ENCODE results near the gene PATJ. TPM values are rescaled to one million over a fixed set of nuclear protein-coding genes. Genes with fewer than 3 reads are reported as not detected.
"Not testable (repeated sequence)": the region's sequence is repeated elsewhere in the genome, so short reads cannot be mapped to it uniquely, and the experiment has no call there.

The PATJ gene
- total RNA-seq, 1 donor from 2014 or later: 126 TPM

DNA sequence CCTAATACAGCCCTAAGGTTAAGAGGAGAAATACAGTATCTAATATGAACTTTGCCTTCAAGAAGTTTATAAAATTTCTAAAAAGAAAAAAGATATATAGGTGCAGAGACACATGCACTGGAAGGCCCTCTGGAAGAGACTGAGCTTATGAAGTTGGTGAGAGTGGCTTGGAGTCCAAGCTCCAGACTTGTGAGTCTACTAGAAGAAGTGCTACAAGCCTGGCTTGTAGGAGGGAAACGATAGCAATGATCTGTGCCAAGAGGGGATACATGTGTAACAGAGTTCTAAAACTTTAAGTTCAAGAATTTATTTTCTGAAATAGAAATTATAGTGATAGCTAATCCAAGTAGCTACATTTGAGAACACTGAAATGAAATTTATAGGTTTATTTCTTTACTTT is 213.0 kb downstream of the PATJ start:
- DNase-seq (ENCODE audit: low spot score, unreplicated experiment): no peak
- TF ChIP-seq, protein P1, sequence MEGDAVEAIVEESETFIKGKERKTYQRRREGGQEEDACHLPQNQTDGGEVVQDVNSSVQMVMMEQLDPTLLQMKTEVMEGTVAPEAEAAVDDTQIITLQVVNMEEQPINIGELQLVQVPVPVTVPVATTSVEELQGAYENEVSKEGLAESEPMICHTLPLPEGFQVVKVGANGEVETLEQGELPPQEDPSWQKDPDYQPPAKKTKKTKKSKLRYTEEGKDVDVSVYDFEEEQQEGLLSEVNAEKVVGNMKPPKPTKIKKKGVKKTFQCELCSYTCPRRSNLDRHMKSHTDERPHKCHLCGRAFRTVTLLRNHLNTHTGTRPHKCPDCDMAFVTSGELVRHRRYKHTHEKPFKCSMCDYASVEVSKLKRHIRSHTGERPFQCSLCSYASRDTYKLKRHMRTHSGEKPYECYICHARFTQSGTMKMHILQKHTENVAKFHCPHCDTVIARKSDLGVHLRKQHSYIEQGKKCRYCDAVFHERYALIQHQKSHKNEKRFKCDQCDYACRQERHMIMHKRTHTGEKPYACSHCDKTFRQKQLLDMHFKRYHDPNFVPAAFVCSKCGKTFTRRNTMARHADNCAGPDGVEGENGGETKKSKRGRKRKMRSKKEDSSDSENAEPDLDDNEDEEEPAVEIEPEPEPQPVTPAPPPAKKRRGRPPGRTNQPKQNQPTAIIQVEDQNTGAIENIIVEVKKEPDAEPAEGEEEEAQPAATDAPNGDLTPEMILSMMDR (IDR thresholded peaks at IDR 0.05; ENCODE audit: unreplicated experiment): no peak
- Mint-ChIP-seq H3K9me3 (ENCODE audit: low read depth) (no peaks in the 10 kb centered on the region), H3K36me3 (ENCODE audit: insufficient read depth) (peaks cover 8% of the 10 kb centered on the region), H3K4me1 (ENCODE audit: low read depth) (peaks cover 12% of the 10 kb centered on the region), H3K27me3 (no peaks in the 10 kb centered on the region), H3K4me3 (ENCODE audit: low read depth) (no peak overlapping the region), H3K27ac (no peak overlapping the region)

DNA sequence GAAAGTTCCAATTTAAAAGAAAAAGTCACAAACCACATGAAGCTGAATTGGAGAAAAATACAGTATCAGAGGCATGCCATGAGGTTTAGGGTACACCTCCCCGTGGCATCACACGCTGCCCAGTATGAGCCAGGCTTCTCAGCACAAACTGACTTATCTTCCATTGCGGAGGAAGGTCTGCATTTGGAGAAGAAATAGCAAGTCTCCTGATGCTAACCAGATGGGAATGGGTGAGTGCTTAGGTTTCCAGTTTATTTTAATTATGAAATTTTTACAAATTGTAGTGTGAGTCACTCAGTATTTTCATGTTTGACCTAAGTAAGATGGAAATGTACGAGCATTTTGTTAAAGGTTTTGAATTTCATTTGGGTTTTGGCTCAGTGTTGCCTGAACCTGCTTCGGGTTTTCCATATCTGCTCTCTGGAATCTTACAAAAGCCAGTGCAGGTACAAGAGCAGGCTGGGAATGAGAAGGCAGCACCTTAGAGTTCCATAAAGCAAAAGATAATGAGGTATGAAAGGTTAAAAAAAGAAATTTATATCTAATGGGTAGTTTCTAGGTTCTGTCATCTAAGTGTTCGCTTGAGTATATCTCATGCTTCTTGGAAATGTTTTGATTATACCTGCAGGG is 213.9 kb downstream of the PATJ start:
- no peaks in the 10 kb centered on the region for H3K9me3 Mint-ChIP-seq (ENCODE audit: low read depth)
- TF ChIP-seq, protein P1 (IDR thresholded peaks at IDR 0.05; ENCODE audit: unreplicated experiment): no peak
- no peaks in the 10 kb centered on the region for H3K27me3 Mint-ChIP-seq
- peaks cover 12% of the 10 kb centered on the region for H3K4me1 Mint-ChIP-seq (ENCODE audit: low read depth)
- no peak overlapping the region for H3K27ac Mint-ChIP-seq
- H3K36me3 Mint-ChIP-seq (ENCODE audit: insufficient read depth): peaks cover 13% of the 10 kb centered on the region
- DNase-seq (ENCODE audit: low spot score, unreplicated experiment): no peak
- H3K4me3 Mint-ChIP-seq (ENCODE audit: low read depth): no peak overlapping the region

DNA sequence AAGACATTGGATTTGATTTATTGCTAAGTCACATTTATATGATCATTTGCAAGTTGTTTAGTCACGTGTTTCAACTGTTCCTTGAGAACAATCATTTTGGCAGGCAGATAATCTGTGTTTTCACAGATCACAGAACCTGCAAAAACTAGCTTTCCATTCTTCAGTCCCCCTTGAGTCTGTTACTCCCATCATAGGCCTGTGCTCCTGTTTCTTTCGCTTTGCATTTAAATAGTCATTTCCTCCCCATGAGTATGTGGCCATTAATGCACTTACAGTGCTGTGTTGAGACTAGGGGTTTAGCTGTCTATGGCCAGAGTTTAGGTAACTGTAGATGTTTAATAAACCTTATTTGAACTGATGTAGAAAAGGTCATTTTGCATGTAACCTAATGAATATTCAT is 214.5 kb downstream of the PATJ start:
- no peak overlapping the region for H3K27ac Mint-ChIP-seq
- no peaks in the 10 kb centered on the region for H3K9me3 Mint-ChIP-seq (ENCODE audit: low read depth)
- no peaks in the 10 kb centered on the region for H3K27me3 Mint-ChIP-seq
- peaks cover 8% of the 10 kb centered on the region for H3K4me1 Mint-ChIP-seq (ENCODE audit: low read depth)
- H3K4me3 Mint-ChIP-seq (ENCODE audit: low read depth): no peak overlapping the region
- TF ChIP-seq, protein P1 (IDR thresholded peaks at IDR 0.05; ENCODE audit: unreplicated experiment): no peak
- peaks cover 14% of the 10 kb centered on the region for H3K36me3 Mint-ChIP-seq (ENCODE audit: insufficient read depth)
- no peak for DNase-seq (ENCODE audit: low spot score, unreplicated experiment)

DNA sequence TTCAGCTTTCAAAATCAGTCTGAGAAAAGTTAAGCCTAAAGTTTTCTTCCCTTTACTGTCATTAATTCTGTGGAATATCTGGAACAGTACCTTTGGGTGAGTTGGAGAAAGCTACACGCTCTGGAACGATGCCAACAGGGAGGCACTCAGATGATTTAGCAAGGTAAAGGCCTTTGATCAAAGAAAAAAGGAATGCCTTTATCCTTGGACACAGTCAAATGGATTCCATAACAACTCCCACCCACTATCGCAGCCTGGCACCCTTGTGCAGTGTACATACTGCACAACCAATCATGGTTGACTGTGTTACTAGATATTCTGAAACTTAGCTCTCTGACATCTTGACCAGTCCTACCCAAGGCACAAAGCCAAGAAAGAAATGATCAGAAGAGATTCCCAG is 218.7 kb downstream of the PATJ start:
- peaks cover 19% of the 10 kb centered on the region for H3K36me3 Mint-ChIP-seq (ENCODE audit: insufficient read depth)
- no peaks in the 10 kb centered on the region for H3K27me3 Mint-ChIP-seq
- DNase-seq (ENCODE audit: low spot score, unreplicated experiment): no peak
- peaks cover 2% of the 10 kb centered on the region for H3K4me1 Mint-ChIP-seq (ENCODE audit: low read depth)
- TF ChIP-seq, protein P1 (IDR thresholded peaks at IDR 0.05; ENCODE audit: unreplicated experiment): no peak
- H3K4me3 Mint-ChIP-seq (ENCODE audit: low read depth): no peak overlapping the region
- H3K27ac Mint-ChIP-seq: no peak overlapping the region
- H3K9me3 Mint-ChIP-seq (ENCODE audit: low read depth): no peaks in the 10 kb centered on the region

DNA sequence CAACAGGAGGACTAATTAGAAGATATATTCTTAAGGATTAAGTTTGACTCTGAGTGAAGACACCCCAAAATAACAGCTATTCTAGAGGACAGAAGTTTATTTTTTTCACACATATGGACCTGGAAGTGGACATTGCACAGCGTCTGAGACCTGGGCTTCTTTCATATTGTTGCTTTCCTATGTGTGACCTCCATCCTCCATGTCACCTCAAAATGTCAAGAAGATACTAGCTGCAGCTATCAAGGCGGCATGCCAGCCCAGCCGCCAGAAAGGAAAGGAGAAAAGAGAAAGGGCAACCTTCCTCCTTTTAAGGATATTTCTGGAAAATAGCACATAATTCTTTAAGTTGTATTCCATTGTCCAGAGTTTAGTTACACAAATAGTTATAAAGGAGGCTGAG is 220.4 kb downstream of the PATJ start:
- Mint-ChIP-seq H3K27ac (no peak overlapping the region), H3K36me3 (ENCODE audit: insufficient read depth) (peaks cover 19% of the 10 kb centered on the region), H3K9me3 (ENCODE audit: low read depth) (no peaks in the 10 kb centered on the region), H3K4me3 (ENCODE audit: low read depth) (no peak overlapping the region), H3K4me1 (ENCODE audit: low read depth) (peaks cover 6% of the 10 kb centered on the region), H3K27me3 (no peaks in the 10 kb centered on the region)
- TF ChIP-seq, protein P1 (IDR thresholded peaks at IDR 0.05; ENCODE audit: unreplicated experiment): no peak
- DNase-seq (ENCODE audit: low spot score, unreplicated experiment): no peak

DNA sequence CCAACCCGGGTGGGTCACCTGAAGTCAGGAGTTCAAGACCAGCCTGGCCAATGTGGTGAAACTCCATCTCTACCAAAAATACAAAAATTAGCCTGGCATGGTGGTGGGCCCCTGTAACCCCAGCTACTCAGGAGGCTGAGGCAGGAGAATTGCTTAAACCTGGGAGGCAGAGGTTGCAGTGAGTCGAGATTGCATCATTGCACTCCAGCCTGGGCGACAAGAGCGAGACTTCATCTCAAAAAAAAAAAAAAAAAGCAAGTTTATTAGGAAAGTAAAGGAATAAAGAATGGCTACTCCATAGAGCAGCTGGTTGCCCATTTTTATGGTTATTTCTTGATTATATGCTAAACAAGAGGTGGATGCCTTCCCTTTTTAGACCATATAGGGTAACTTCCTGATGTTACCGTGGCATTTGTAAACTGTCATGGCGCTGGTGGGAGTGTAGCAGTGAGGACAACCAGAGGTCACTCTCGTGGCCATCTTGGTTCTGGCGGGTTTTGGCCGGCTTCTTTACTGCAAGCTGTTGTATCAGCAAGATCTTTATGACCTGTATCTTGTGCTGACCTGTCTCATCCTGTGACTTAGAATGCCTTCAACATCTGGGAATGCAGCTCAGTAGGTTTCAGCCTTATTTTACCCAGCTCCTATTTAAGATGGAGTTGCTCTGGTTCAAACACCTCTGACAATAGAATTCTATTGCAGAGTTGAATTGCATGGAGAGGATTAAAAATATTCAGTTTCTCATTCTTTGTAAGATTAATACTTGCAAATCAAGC is 224.4 kb downstream of the PATJ start:
- H3K9me3 Mint-ChIP-seq (ENCODE audit: low read depth); H3K27me3 Mint-ChIP-seq; H3K27ac Mint-ChIP-seq; H3K4me3 Mint-ChIP-seq (ENCODE audit: low read depth); DNase-seq (ENCODE audit: low spot score, unreplicated experiment): not testable (repeated sequence)
- H3K4me1 Mint-ChIP-seq (ENCODE audit: low read depth): peaks cover 10% of the 10 kb centered on the region
- peaks cover 24% of the 10 kb centered on the region for H3K36me3 Mint-ChIP-seq (ENCODE audit: insufficient read depth)
